Colonic mucosa (tissue), 4 donors: Measurements from ENCODE around the gene HSD17B4. TPM values are rescaled to one million over a fixed set of nuclear protein-coding genes. Genes with fewer than 3 reads are reported as not detected.

ENCODE experiments used
- DNase-seq: peaks from one replicate; pipeline ENCODE4 v3.0.0-alpha.2; 2020
- H3K27ac ChIP-seq: fragments of 200-600 bp; one replicate; pipeline ENCODE4 v1.8.0; 2021
- H3K27me3 ChIP-seq: fragments of 200-600 bp; one replicate; pipeline ENCODE4 v1.8.0; 2021
- H3K36me3 ChIP-seq: fragments of 200-600 bp; one replicate; pipeline ENCODE4 v1.8.0; 2021
- H3K4me1 ChIP-seq: fragments of 200-600 bp; one replicate; pipeline ENCODE4 v1.8.0; 2021; ENCODE audit warnings: mild to moderate bottlenecking
- H3K4me3 ChIP-seq: fragments of 200-600 bp; one replicate; pipeline ENCODE4 v1.8.0; 2021
- H3K9ac ChIP-seq, 2 donors: one replicate each; pipeline ENCODE4 v1.7.0; 2013; ENCODE audit warnings: control low read depth in 2 of 2, low read depth in 2 of 2, low read length in 2 of 2
- H3K9me3 ChIP-seq: fragments of 200-600 bp; one replicate; pipeline ENCODE4 v1.8.0; 2021
- intact Hi-C: fragments of 100-400 bp; cut with DNase I; formaldehyde crosslinking; loops from one replicate; pipeline ENCODE4 v1.14.1; 2022
- total RNA-seq, 2 donors: library from RNA; stranded (reverse); fragmentation: NEBNext Ultra II Directional in 1 of 2; extraction: Animal tissue kit (Norgen Biotek cat#: 25700) in 1 of 2; gene quantifications; one replicate each; pipeline ENCODE4 v1.2.1, GENCODE V29; 2021
- TF ChIP-seq, protein P1 (sequence below): fragments of 200-600 bp; IDR thresholded peaks from one replicate; pipeline ENCODE4 v1.8.0; 2022; ENCODE audit warnings: antibody characterized with exemption, mild to moderate bottlenecking
- donor health status: healthy.
- donor health status: DM: no; HTN: no; CAD: no.
- donor health status: DM: no; HTN: no; CAD: no.

The HSD17B4 gene
- total RNA-seq, 2 donors from 2014 or later = 252 to 304 TPM

DNA sequence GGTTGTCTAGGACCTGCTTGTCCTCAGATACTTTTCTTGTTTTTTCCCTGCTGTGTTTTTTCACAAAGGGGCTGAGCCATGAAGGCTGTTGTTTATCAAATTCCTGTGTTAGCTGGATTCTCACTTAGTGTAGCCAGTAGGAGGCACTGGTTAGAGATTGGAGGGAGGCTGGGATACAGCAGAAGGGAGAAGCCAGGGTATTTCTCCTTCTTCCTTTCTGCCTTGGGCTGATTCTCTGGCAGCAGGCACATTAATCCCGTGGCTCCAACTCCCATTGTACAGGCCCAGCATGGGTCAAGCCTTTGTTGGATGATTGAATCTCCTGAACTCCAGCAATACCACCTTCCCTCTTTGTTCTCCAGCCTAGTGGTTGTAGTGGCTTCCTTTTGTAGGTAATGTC is 130.7 kb downstream of the HSD17B4 start:
- Histone ChIP-seq H3K4me1 (no peaks in the 10 kb centered on the region), H3K27me3 (no peaks in the 10 kb centered on the region), H3K36me3 (no peaks in the 10 kb centered on the region), H3K27ac (no peak overlapping the region), H3K4me3 (no peak overlapping the region), H3K9ac (no peak overlapping the region), H3K9me3 (no peaks in the 10 kb centered on the region)
- no peak for DNase-seq
- TF ChIP-seq, protein P1, sequence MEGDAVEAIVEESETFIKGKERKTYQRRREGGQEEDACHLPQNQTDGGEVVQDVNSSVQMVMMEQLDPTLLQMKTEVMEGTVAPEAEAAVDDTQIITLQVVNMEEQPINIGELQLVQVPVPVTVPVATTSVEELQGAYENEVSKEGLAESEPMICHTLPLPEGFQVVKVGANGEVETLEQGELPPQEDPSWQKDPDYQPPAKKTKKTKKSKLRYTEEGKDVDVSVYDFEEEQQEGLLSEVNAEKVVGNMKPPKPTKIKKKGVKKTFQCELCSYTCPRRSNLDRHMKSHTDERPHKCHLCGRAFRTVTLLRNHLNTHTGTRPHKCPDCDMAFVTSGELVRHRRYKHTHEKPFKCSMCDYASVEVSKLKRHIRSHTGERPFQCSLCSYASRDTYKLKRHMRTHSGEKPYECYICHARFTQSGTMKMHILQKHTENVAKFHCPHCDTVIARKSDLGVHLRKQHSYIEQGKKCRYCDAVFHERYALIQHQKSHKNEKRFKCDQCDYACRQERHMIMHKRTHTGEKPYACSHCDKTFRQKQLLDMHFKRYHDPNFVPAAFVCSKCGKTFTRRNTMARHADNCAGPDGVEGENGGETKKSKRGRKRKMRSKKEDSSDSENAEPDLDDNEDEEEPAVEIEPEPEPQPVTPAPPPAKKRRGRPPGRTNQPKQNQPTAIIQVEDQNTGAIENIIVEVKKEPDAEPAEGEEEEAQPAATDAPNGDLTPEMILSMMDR = no peak
- intact Hi-C loops = no loop called here

GRCh38 chr5:119583684-119584083 is 131.4 kb downstream of the HSD17B4 start:
- no peak overlapping the region for H3K4me3 ChIP-seq
- H3K4me1 ChIP-seq = no peaks in the 10 kb centered on the region
- no peaks in the 10 kb centered on the region for H3K36me3 ChIP-seq
- H3K27me3 ChIP-seq = no peaks in the 10 kb centered on the region
- no peaks in the 10 kb centered on the region for H3K9me3 ChIP-seq
- TF ChIP-seq, protein P1 = no peak
- DNase-seq = no peak
- no peak overlapping the region for H3K9ac ChIP-seq
- intact Hi-C loops = no loop called here
- no peak overlapping the region for H3K27ac ChIP-seq

Other genes starting within 250 kb of the HSD17B4 start
- gene TNFAIP8, start 96.5 kb upstream of the HSD17B4 start, total RNA-seq = 10 to 100 TPM; 11.0 to 12.7 TPM
- not detected for gene FAM170A, start 177.1 kb downstream of the HSD17B4 start, total RNA-seq